HCT116 (cell line): ENCODE data around the gene RASGRF1. TPM values are rescaled to one million over a fixed set of nuclear protein-coding genes. Genes with fewer than 3 reads are reported as not detected.

Source experiments
- ATAC-seq: fragments of 200-7000 bp; cut with Tn5 transposase; 2 replicates; pipeline ENCODE4 v1.9.1; 2020; ENCODE audit warnings: mild to moderate bottlenecking, moderate library complexity
- BruUV-seq: library from RNA; stranded (reverse); fragments of 400-500 nt; replicated peaks from 2 replicates; lab custom pipeline; 2021; lab: Mats Ljungman, UMichigan
- CTCF ChIA-PET: fragments of 300-600 bp; sonication (Branson Sonifier 250); formaldehyde crosslinking; loops from one replicate; lab custom pipeline; 2021; ENCODE audit warnings: antibody characterized with exemption; lab: Charles Lee
- POLR2A ChIA-PET: fragments of 300-600, 350-600 bp; sonication (Branson Sonifier 250); formaldehyde crosslinking; loops from one replicate; lab custom pipeline; 2021; ENCODE audit warnings: antibody characterized with exemption; lab: Charles Lee
- RAD21 ChIA-PET, 2 experiments: fragments of 300-600 bp; sonication (Branson Sonifier 250); formaldehyde crosslinking; loops; one replicate each; lab custom pipeline; 2023; ENCODE audit warnings: low total read pairs in 2 of 2; ENCODE audit not compliant: uncharacterized antibody in 2 of 2, unreplicated experiment in 2 of 2, low non-redundant PET in 1 of 2; lab: Charles Lee
- DNase-seq: peaks from one replicate; pipeline ENCODE4 v3.0.0-alpha.2; 2010; ENCODE audit warnings: low read depth, low spot score
- H2AFZ ChIP-seq: fragments of 200-600 bp; shearing (Covaris generic), sonication (generic); 2 replicates; pipeline ENCODE4 v1.6.1; 2017; ENCODE audit warnings: low read depth, mixed run types, mixed read lengths, antibody characterized with exemption, low read length; ENCODE audit not compliant: poor library complexity, severe bottlenecking
- H3K27ac ChIP-seq: 2 replicates; pipeline ENCODE4 v1.5.1; 2012; ENCODE audit warnings: low read depth, low read length
- H3K27me3 ChIP-seq: fragments of 200-600 bp; sonication (generic); 2 replicates; pipeline ENCODE4 v1.6.1; 2016; ENCODE audit warnings: mixed run types, low read length, mixed read lengths; ENCODE audit not compliant: insufficient read depth
- H3K36me3 ChIP-seq, 2 experiments: fragments of 200-500 bp in 1 of 2; fragments of 200-600 bp in 1 of 2; sonication (Bioruptor generic) in 1 of 2; sonication (generic) in 1 of 2; 2 replicates each; pipeline versions ENCODE4 v1.5.1 to v1.6.1; 2014 to 2016; ENCODE audit warnings: low read length in 2 of 2, inconsistent platforms in 1 of 2, mixed read lengths in 1 of 2, mixed run types in 1 of 2; ENCODE audit not compliant: insufficient read depth in 2 of 2, control insufficient read depth in 1 of 2
- H3K4me1 ChIP-seq, 2 experiments: fragments of 200-600 bp in 1 of 2; sonication (generic) in 1 of 2; 2 replicates each; pipeline versions ENCODE4 v1.5.1 to v1.6.1; 2012 to 2017; ENCODE audit warnings: low read length in 2 of 2, inconsistent platforms in 1 of 2, mild to moderate bottlenecking in 1 of 2, mixed read lengths in 1 of 2, mixed run types in 1 of 2, moderate library complexity in 1 of 2; ENCODE audit not compliant: insufficient read depth in 2 of 2, control insufficient read depth in 1 of 2
- H3K4me2 ChIP-seq: fragments of 200-600 bp; sonication (generic); 2 replicates; pipeline ENCODE4 v1.6.1; 2017; ENCODE audit warnings: mixed run types, low read length, mixed read lengths
- H3K4me3 ChIP-seq, 2 experiments: fragments of 200-600 bp in 1 of 2; sonication (generic) in 1 of 2; replicated peaks in 1 of 2; 2 replicates each; pipeline ENCODE4 v1.5.1; 2011 to 2016; ENCODE audit warnings: low read length in 2 of 2, control low read depth in 1 of 2, low read depth in 1 of 2, mild to moderate bottlenecking in 1 of 2, mixed read lengths in 1 of 2, mixed run types in 1 of 2
- H3K79me2 ChIP-seq: fragments of 200-600 bp; sonication (generic); 2 replicates; pipeline ENCODE4 v1.6.1; 2017; ENCODE audit warnings: mild to moderate bottlenecking, mixed run types, low read length, moderate library complexity, mixed read lengths; ENCODE audit not compliant: insufficient read depth
- H3K9ac ChIP-seq: fragments of 200-600 bp; sonication (generic); 2 replicates; pipeline ENCODE4 v1.6.1; 2016; ENCODE audit warnings: low read length, mixed read lengths
- H3K9me2 ChIP-seq: fragments of 200-600 bp; sonication (generic), shearing (Covaris generic); 2 replicates; pipeline ENCODE4 v1.6.1; 2017; ENCODE audit warnings: mixed run types, mild to moderate bottlenecking, moderate library complexity; ENCODE audit not compliant: insufficient read depth
- H3K9me3 ChIP-seq, 2 experiments: fragments of 200-500 bp in 1 of 2; fragments of 200-600 bp in 1 of 2; sonication (Bioruptor generic) in 1 of 2; sonication (generic) in 1 of 2; 2 replicates each; pipeline ENCODE4 v1.6.1; 2014 to 2017; ENCODE audit warnings: low read length in 2 of 2, mixed read lengths in 2 of 2, inconsistent platforms in 1 of 2, low read depth in 1 of 2, mild to moderate bottlenecking in 1 of 2, mixed run types in 1 of 2, moderate library complexity in 1 of 2; ENCODE audit not compliant: control insufficient read depth in 1 of 2, insufficient read depth in 1 of 2
- H4K20me1 ChIP-seq: fragments of 200-600 bp; sonication (generic), shearing (Covaris generic); 2 replicates; pipeline ENCODE4 v1.6.1; 2017; ENCODE audit warnings: mixed run types, mild to moderate bottlenecking, moderate library complexity; ENCODE audit not compliant: insufficient read depth
- RAD21 ChIP-seq: IDR thresholded peaks from 2 replicates; pipeline ENCODE4 v1.6.1; 2012; ENCODE audit warnings: low read depth, mild to moderate bottlenecking
- REST ChIP-seq: IDR thresholded peaks from 2 replicates; pipeline ENCODE4 v1.6.1; 2012; ENCODE audit warnings: low read depth
- TCF7L2 ChIP-seq: IDR thresholded peaks from 2 replicates; pipeline ENCODE4 v1.7.0; 2011; ENCODE audit warnings: borderline replicate concordance, inconsistent platforms; ENCODE audit not compliant: insufficient read depth, insufficient read length; ENCODE audit errors: extremely low read depth
- YY1 ChIP-seq: IDR thresholded peaks from 2 replicates; pipeline ENCODE4 v1.6.1; 2011; ENCODE audit warnings: low read length, low read depth, moderate library complexity, mild to moderate bottlenecking; ENCODE audit not compliant: insufficient replicate concordance; ENCODE audit errors: extremely low read depth
- ZBTB33 ChIP-seq: IDR thresholded peaks from 2 replicates; pipeline ENCODE4 v1.6.1; 2011; ENCODE audit warnings: mild to moderate bottlenecking, low read length, moderate library complexity; ENCODE audit not compliant: insufficient replicate concordance; ENCODE audit errors: extremely low read depth
- intact Hi-C: fragments of 100-400 bp; cut with micrococcal nuclease; formaldehyde crosslinking; loops from 2 replicates; pipeline ENCODE4 v1.10.0; 2022
- total RNA-seq: library from RNA; stranded (reverse); gene quantifications from one replicate; pipeline ENCODE4 v1.2.1, GENCODE V29; 2021; ENCODE audit not compliant: unreplicated experiment

RASGRF1 gene
- total RNA-seq, 1 experiment from 2014 or later = 2.4 TPM

- POLR2A ChIA-PET = no interaction called here
- ATAC-seq (peak; percentile 25; the same call in 1 of the 2 replicates), DNase-seq (no peak)
- Histone ChIP-seq H3K4me3 (no peak overlapping the region), H3K36me3 (no peaks in the 10 kb centered on the region), H3K4me1 (no peaks in the 10 kb centered on the region), H3K27me3 (peaks cover 38% of the 10 kb centered on the region), H3K79me2 (no peaks in the 10 kb centered on the region), H3K9ac (no peak overlapping the region), H4K20me1 (no peaks in the 10 kb centered on the region), H3K27ac (no peak overlapping the region), H2AFZ (no peak overlapping the region), H3K9me3 (no peaks in the 10 kb centered on the region), H3K9me2 (no peaks in the 10 kb centered on the region), H3K4me2 (no peak overlapping the region)
- RAD21 ChIA-PET = no interaction called here
- TF ChIP-seq YY1 (no peak), ZBTB33 (no peak), TCF7L2 (no peak), RAD21 (no peak), REST (no peak)
- CTCF ChIA-PET = no interaction called here
- BruUV-seq = no TSS peak
- intact Hi-C loops = no loop called here
Measured at GRCh38 chr15:79084308-79084968, 6.1 kb downstream of the RASGRF1 start.
